ENCODE results near the gene RYR2. TPM values are rescaled to one million over a fixed set of nuclear protein-coding genes. Genes with fewer than 3 reads are reported as not detected.

The RYR2 gene
- total RNA-seq, 1 experiment from 2014 or later, result 0.90 TPM

GRCh38 chr1:237229333-237229732, 187.3 kb downstream of the RYR2 start:
- Mint-ChIP-seq H3K27me3 (ENCODE audit: unreplicated experiment) (no peaks in the 10 kb centered on the region), H3K4me3 (ENCODE audit: low read depth, unreplicated experiment) (no peak overlapping the region), H3K27ac (ENCODE audit: unreplicated experiment) (no peak overlapping the region), H3K9me3 (ENCODE audit: low read depth, unreplicated experiment) (peaks cover 8% of the 10 kb centered on the region), H3K4me1 (ENCODE audit: low read depth, unreplicated experiment) (no peaks in the 10 kb centered on the region), H3K36me3 (ENCODE audit: insufficient read depth, unreplicated experiment) (no peaks in the 10 kb centered on the region)
- no peak for TF ChIP-seq CTCF (IDR thresholded peaks at IDR 0.05; ENCODE audit: unreplicated experiment)
- intact Hi-C loops (cut with micrococcal nuclease; ENCODE audit: unreplicated experiment), result no loop called here
- DNase-seq, result no peak
- no TSS peak for BruUV-seq (replicated peaks)
- CTCF ChIA-PET, result no interaction called here

- TF ChIP-seq CTCF (IDR thresholded peaks at IDR 0.05; ENCODE audit: unreplicated experiment), result no peak
- no peaks in the 10 kb centered on the region for H3K4me1 Mint-ChIP-seq (ENCODE audit: low read depth, unreplicated experiment)
Measured at GRCh38 chr1:237232501-237232900, 190.5 kb downstream of the RYR2 start.

GRCh38 chr1:237235091-237235490, 193.1 kb downstream of the RYR2 start:
- peaks cover 8% of the 10 kb centered on the region for H3K9me3 Mint-ChIP-seq (ENCODE audit: low read depth, unreplicated experiment)
- BruUV-seq (replicated peaks), result no TSS peak
- CTCF ChIA-PET, result no interaction called here
- no peaks in the 10 kb centered on the region for H3K4me1 Mint-ChIP-seq (ENCODE audit: low read depth, unreplicated experiment)
- H3K27ac Mint-ChIP-seq (ENCODE audit: unreplicated experiment), result no peak overlapping the region
- no peak for DNase-seq
- TF ChIP-seq CTCF (IDR thresholded peaks at IDR 0.05; ENCODE audit: unreplicated experiment), result no peak
- H3K4me3 Mint-ChIP-seq (ENCODE audit: low read depth, unreplicated experiment), result no peak overlapping the region
- no peaks in the 10 kb centered on the region for H3K36me3 Mint-ChIP-seq (ENCODE audit: insufficient read depth, unreplicated experiment)
- intact Hi-C loops (cut with micrococcal nuclease; ENCODE audit: unreplicated experiment), result no loop called here
- H3K27me3 Mint-ChIP-seq (ENCODE audit: unreplicated experiment), result no peaks in the 10 kb centered on the region

More at GRCh38 chr1:237232501-237232900, 190.5 kb downstream of the RYR2 start:
- no peak overlapping the region for H3K27ac Mint-ChIP-seq (ENCODE audit: unreplicated experiment)
- BruUV-seq (replicated peaks), result no TSS peak
- no peak for DNase-seq
- intact Hi-C loops (cut with micrococcal nuclease; ENCODE audit: unreplicated experiment), result no loop called here
- H3K27me3 Mint-ChIP-seq (ENCODE audit: unreplicated experiment), result no peaks in the 10 kb centered on the region
- H3K4me3 Mint-ChIP-seq (ENCODE audit: low read depth, unreplicated experiment), result no peak overlapping the region
- H3K9me3 Mint-ChIP-seq (ENCODE audit: low read depth, unreplicated experiment), result peaks cover 5% of the 10 kb centered on the region
- no peaks in the 10 kb centered on the region for H3K36me3 Mint-ChIP-seq (ENCODE audit: insufficient read depth, unreplicated experiment)
- CTCF ChIA-PET, result no interaction called here

GRCh38 chr1:237237721-237238120, 195.7 kb downstream of the RYR2 start:
- H3K4me1 Mint-ChIP-seq (ENCODE audit: low read depth, unreplicated experiment), result no peaks in the 10 kb centered on the region
- intact Hi-C loops (cut with micrococcal nuclease; ENCODE audit: unreplicated experiment), result no loop called here
- peaks cover 5% of the 10 kb centered on the region for H3K9me3 Mint-ChIP-seq (ENCODE audit: low read depth, unreplicated experiment)
- TF ChIP-seq CTCF (IDR thresholded peaks at IDR 0.05; ENCODE audit: unreplicated experiment), result no peak
- CTCF ChIA-PET, result no interaction called here
- H3K27me3 Mint-ChIP-seq (ENCODE audit: unreplicated experiment), result no peaks in the 10 kb centered on the region
- DNase-seq, result no peak
- no peaks in the 10 kb centered on the region for H3K36me3 Mint-ChIP-seq (ENCODE audit: insufficient read depth, unreplicated experiment)
- H3K27ac Mint-ChIP-seq (ENCODE audit: unreplicated experiment), result no peak overlapping the region
- BruUV-seq (replicated peaks), result no TSS peak
- no peak overlapping the region for H3K4me3 Mint-ChIP-seq (ENCODE audit: low read depth, unreplicated experiment)

Data from Calu3 (cell line).